LNCaP clone FGC (cell line): ENCODE measurements around the gene CCDC24.
A peak's percentile ranks its signal among the peaks of the same experiment; 100 is the strongest.

ENCODE experiments used
- DNase-seq: peaks from one replicate; pipeline ENCODE4 v3.0.0-alpha.2; 2011; ENCODE audit warnings: low read depth
- H3K4me3 ChIP-seq: 2 replicates; pipeline ENCODE4 v1.5.1; 2011; ENCODE audit warnings: mild to moderate bottlenecking, low read depth, low read length, control low read depth
- CTCF ChIP-seq: IDR thresholded peaks from 2 replicates; pipeline ENCODE4 v1.5.1; 2012; ENCODE audit warnings: mild to moderate bottlenecking; ENCODE audit not compliant: control insufficient read depth, insufficient read depth; ENCODE audit errors: extremely low read depth

CCDC24 gene

GRCh38 chr1:43991200-43991475 is 261 bp upstream of the CCDC24 start:
- H3K4me3 ChIP-seq: peak overlapping the region; percentile 62
- no peak for TF ChIP-seq CTCF
- no peak for DNase-seq

GRCh38 chr1:43992232-43992995 is 1.0 kb downstream of the CCDC24 start:
- no peak for TF ChIP-seq CTCF
- DNase-seq: no peak
- peak overlapping the region; percentile 62 for H3K4me3 ChIP-seq

GRCh38 chr1:43993206-43993914 is 2.0 kb downstream of the CCDC24 start:
- no peak for TF ChIP-seq CTCF
- DNase-seq: no peak
- no peak overlapping the region for H3K4me3 ChIP-seq

- TF ChIP-seq CTCF: no peak
- H3K4me3 ChIP-seq: no peak overlapping the region
- DNase-seq: no peak
Observed at GRCh38 chr1:43994071-43994470, 2.7 kb downstream of the CCDC24 start.

- no peak for DNase-seq
- TF ChIP-seq CTCF: peak; percentile 24; the same call in 1 of the 2 replicates
- no peak overlapping the region for H3K4me3 ChIP-seq
Observed at GRCh38 chr1:43994794-43995790, 3.7 kb downstream of the CCDC24 start.

GRCh38 chr1:43995984-43996732 is 4.8 kb downstream of the CCDC24 start:
- no peak for DNase-seq
- no peak overlapping the region for H3K4me3 ChIP-seq
- TF ChIP-seq CTCF: no peak
